ENCODE measurements around the gene SLC26A3.
"Not testable (repeated sequence)": the region's sequence is repeated elsewhere in the genome, so short reads cannot be mapped to it uniquely, and the experiment has no call there.

SLC26A3 gene

DNA sequence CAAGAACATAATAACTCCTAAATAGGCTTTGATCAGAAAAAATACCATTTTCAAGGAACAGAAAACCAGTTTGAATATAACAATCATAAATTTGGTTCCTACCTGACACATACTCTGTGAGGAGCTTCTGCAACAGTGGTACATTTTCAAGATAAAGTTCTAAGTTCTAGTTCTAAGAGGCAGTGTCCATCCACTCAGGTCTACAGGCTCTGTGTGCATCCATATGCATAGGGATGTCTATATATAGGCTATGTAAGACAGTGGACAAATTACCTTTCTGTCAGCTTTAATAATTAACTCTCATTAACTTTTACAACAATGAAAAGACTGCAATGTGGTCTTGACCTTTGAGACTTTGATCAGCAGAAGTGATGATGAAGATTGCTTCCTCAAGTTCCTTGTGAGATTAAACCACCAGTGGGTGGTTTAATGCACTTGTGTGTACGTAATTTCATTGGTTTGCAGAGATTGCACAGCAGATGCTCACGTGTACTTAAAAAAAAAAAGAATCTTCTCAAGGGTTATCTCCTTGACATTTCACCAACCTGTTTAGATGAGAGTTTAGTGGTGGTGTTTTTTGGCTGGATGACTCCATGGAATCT is at the start of gene SLC26A3:
Gene SLC26A3 (minus strand): TSS at position 215 of the 602 bp plus-strand sequence. CDS start 8,714 bp downstream, outside the sequence.
- H3K4me1 Mint-ChIP-seq: no peaks in the 10 kb centered on the region
- H3K9me3 Mint-ChIP-seq: no peaks in the 10 kb centered on the region
- H3K36me3 Mint-ChIP-seq: no peaks in the 10 kb centered on the region
- no peak within 1 kb of the TSS for H3K27ac Mint-ChIP-seq
- no peak within 1 kb of the TSS for H3K4me3 Mint-ChIP-seq
- no peaks in the 10 kb centered on the region for H3K27me3 Mint-ChIP-seq

DNA sequence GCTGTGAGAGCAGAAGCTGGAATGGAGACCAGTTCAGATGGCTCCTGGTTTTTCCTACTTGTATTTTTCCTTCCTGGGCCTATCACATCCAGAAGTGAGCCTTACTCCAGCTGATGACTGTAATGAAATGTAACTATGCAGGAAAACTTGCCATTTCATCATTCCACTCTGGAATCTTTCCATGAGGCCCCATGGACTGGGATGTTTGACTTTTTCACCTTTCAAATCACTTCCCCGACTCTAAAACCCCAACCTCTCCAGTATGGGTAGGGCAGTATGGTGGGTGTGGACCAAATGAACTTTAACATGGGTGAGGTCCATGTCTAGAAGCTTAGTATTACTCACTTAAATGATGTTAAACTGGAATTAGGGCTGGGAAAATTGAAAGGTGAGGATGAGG is 47.6 kb upstream of the SLC26A3 start:
- Mint-ChIP-seq H3K4me3 (no peak overlapping the region), H3K27ac (no peak overlapping the region), H3K9me3 (no peaks in the 10 kb centered on the region), H3K27me3 (no peaks in the 10 kb centered on the region), H3K36me3 (no peaks in the 10 kb centered on the region), H3K4me1 (no peaks in the 10 kb centered on the region)

DNA sequence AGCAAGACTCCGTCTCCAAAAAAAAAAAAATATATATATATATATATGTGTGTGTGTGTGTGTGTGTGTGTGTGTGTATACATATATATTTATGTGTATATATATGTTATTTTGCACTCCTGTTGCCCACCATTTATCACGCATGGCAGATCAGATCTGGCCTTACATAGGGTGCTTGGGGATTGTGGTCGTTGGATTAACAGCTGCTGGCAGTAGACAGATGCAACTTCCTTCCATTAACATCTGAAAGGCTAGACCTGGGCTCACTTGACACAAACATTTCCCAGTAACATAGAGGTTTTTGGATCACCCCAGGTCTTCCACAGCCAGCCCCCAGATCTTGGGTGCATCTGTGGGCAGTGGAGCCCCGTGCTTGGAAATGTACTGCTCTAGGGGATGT is 47.2 kb upstream of the SLC26A3 start:
- Mint-ChIP-seq H3K27ac (no peak overlapping the region), H3K9me3 (no peaks in the 10 kb centered on the region), H3K4me1 (no peaks in the 10 kb centered on the region)

GRCh38 chr7:107848211-107848610 is 45.2 kb upstream of the SLC26A3 start:
- H3K36me3 Mint-ChIP-seq: not testable (repeated sequence)

More for the DNA sequence above, 47.2 kb upstream of the SLC26A3 start:
- Mint-ChIP-seq H3K4me3 (no peak overlapping the region), H3K27me3 (no peaks in the 10 kb centered on the region), H3K36me3 (no peaks in the 10 kb centered on the region)

GRCh38 chr7:107847836-107848175 is 44.8 kb upstream of the SLC26A3 start:
- not testable (repeated sequence) for H3K9me3 Mint-ChIP-seq, H3K36me3 Mint-ChIP-seq, H3K27me3 Mint-ChIP-seq, H3K4me1 Mint-ChIP-seq, H3K4me3 Mint-ChIP-seq, H3K27ac Mint-ChIP-seq

More at GRCh38 chr7:107848211-107848610, 45.2 kb upstream of the SLC26A3 start:
- not testable (repeated sequence) for H3K9me3 Mint-ChIP-seq, H3K27ac Mint-ChIP-seq, H3K4me1 Mint-ChIP-seq, H3K4me3 Mint-ChIP-seq, H3K27me3 Mint-ChIP-seq

- no peaks in the 10 kb centered on the region for H3K27me3 Mint-ChIP-seq
- no peak overlapping the region for H3K4me3 Mint-ChIP-seq
- no peaks in the 10 kb centered on the region for H3K9me3 Mint-ChIP-seq
- H3K27ac Mint-ChIP-seq: no peak overlapping the region
- H3K36me3 Mint-ChIP-seq: no peaks in the 10 kb centered on the region
- H3K4me1 Mint-ChIP-seq: no peaks in the 10 kb centered on the region
Measured at GRCh38 chr7:107847168-107847835, 44.3 kb upstream of the SLC26A3 start.

GRCh38 chr7:107846324-107846723 is 43.3 kb upstream of the SLC26A3 start:
- H3K4me3 Mint-ChIP-seq: no peak overlapping the region
- no peaks in the 10 kb centered on the region for H3K4me1 Mint-ChIP-seq
- no peaks in the 10 kb centered on the region for H3K27me3 Mint-ChIP-seq
- no peak overlapping the region for H3K27ac Mint-ChIP-seq
- no peaks in the 10 kb centered on the region for H3K36me3 Mint-ChIP-seq
- no peaks in the 10 kb centered on the region for H3K9me3 Mint-ChIP-seq

- Mint-ChIP-seq H3K4me3 (no peak overlapping the region), H3K36me3 (no peaks in the 10 kb centered on the region), H3K27me3 (no peaks in the 10 kb centered on the region), H3K27ac (no peak overlapping the region), H3K4me1 (no peaks in the 10 kb centered on the region), H3K9me3 (no peaks in the 10 kb centered on the region)
Measured at GRCh38 chr7:107843184-107843583, 40.2 kb upstream of the SLC26A3 start.

- Mint-ChIP-seq H3K27me3 (no peaks in the 10 kb centered on the region), H3K4me1 (no peaks in the 10 kb centered on the region), H3K9me3 (no peaks in the 10 kb centered on the region), H3K36me3 (no peaks in the 10 kb centered on the region), H3K4me3 (no peak overlapping the region), H3K27ac (no peak overlapping the region)
Measured at GRCh38 chr7:107842213-107842612, 39.2 kb upstream of the SLC26A3 start.

DNA sequence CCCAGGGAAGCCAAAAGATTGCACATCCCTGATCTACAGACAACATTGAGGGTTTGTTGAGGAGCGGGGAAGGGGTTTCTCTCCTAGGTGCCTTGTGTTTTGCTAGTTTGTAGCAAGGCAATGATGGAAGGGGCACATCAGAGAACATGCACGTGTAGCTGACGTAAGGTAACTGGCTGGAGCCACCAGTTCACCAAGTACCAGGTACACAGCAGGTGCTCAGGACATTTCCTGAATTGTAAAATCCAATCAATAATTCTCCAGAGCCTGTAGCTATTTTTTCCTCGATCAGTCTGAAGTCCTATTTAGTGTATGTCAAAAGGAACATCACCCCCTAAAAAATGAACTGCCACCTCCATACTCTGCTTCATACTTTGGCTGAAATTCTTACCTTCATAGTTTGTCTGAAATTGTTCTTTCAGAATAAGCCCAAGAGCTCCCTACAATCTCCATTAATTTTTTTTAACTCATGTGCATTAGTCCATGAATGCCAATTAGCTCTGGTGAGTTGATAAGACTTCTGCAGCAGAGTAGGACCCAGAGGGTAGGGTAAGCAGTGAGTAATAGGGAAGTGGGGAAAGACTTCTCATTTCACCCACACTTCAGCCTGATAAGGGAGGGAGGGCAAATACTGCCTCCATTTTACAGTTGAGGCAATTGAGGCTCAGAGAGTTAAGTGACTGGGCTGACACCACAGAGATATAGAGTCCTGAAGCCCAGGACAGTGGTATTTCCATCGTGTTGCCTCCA is 36.0 kb upstream of the SLC26A3 start:
- Mint-ChIP-seq H3K27ac (no peak overlapping the region), H3K4me3 (no peak overlapping the region), H3K36me3 (no peaks in the 10 kb centered on the region), H3K27me3 (no peaks in the 10 kb centered on the region), H3K9me3 (no peaks in the 10 kb centered on the region), H3K4me1 (no peaks in the 10 kb centered on the region)

DNA sequence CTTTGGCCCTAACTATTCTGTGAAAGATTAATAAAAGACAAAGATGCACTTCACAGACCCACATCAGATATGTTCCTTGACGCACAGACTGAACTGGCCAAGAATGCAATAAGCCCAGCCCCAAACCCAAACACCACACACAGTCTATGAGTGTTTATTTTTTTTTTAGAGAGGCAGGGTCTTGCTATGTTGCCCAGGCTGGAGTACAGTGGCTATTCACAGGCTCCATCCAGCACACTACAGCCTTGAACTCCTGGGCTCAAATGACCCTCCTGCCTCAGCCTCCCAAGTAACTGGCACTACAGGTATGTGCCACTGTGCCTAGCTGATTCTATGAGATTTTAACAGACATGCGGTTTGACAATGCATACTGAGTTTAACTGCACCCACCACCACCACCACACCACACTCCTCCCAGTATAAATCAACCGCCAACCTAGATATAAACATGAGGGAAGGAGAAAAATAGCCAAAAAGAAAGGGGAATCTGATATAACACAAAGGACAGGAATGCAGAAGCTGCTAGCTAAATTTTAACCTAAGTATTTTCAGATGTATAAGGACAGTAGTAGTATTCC is 35.1 kb upstream of the SLC26A3 start:
- Mint-ChIP-seq H3K4me3 (no peak overlapping the region), H3K27me3 (no peaks in the 10 kb centered on the region), H3K27ac (no peak overlapping the region), H3K4me1 (no peaks in the 10 kb centered on the region), H3K9me3 (no peaks in the 10 kb centered on the region), H3K36me3 (no peaks in the 10 kb centered on the region)

DNA sequence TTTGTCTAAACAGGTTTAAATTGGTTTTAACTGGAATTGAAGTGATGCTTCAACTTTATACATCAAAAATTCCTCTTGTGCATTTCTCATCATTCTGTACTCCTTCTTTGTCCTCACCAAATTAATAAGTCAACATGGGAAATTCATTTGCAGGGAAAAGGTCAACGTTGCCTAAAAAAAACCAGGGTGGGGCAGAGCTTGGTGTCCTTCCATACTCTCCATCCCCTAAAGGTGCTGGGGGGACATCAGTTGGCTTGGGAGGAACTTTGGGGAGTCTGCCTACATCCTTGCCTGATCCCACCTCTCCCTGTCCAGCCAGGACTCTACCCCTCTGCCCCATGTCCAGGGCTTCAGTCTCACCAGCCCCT is 34.1 kb upstream of the SLC26A3 start:
- H3K27me3 Mint-ChIP-seq: no peaks in the 10 kb centered on the region
- H3K36me3 Mint-ChIP-seq: no peaks in the 10 kb centered on the region
- no peak overlapping the region for H3K27ac Mint-ChIP-seq
- no peaks in the 10 kb centered on the region for H3K9me3 Mint-ChIP-seq
- H3K4me1 Mint-ChIP-seq: no peaks in the 10 kb centered on the region
- no peak overlapping the region for H3K4me3 Mint-ChIP-seq

- Mint-ChIP-seq H3K27ac (no peak overlapping the region), H3K36me3 (no peaks in the 10 kb centered on the region), H3K4me1 (no peaks in the 10 kb centered on the region), H3K27me3 (no peaks in the 10 kb centered on the region), H3K4me3 (no peak overlapping the region), H3K9me3 (no peaks in the 10 kb centered on the region)
Measured at GRCh38 chr7:107836237-107837144, 33.5 kb upstream of the SLC26A3 start.

- Mint-ChIP-seq H3K27ac (no peak overlapping the region), H3K4me3 (no peak overlapping the region), H3K9me3 (no peaks in the 10 kb centered on the region), H3K27me3 (peaks cover 2% of the 10 kb centered on the region), H3K36me3 (peaks cover 3% of the 10 kb centered on the region), H3K4me1 (no peaks in the 10 kb centered on the region)
Measured at GRCh38 chr7:107834401-107834800, 31.4 kb upstream of the SLC26A3 start.

- Mint-ChIP-seq H3K27ac (no peak overlapping the region), H3K9me3 (no peaks in the 10 kb centered on the region), H3K36me3 (peaks cover 3% of the 10 kb centered on the region), H3K4me1 (no peaks in the 10 kb centered on the region), H3K27me3 (peaks cover 2% of the 10 kb centered on the region), H3K4me3 (no peak overlapping the region)
Measured at GRCh38 chr7:107833684-107834106, 30.7 kb upstream of the SLC26A3 start.

All from activated naive CD4-positive, alpha-beta T cell treated with anti-CD3 and anti-CD28 coated beads, Interleukin-2, amount 50 U/mL, for 24 hours (primary cell).